Measurements from ENCODE around the gene AP3D1. TPM values are rescaled to one million over a fixed set of nuclear protein-coding genes. Genes with fewer than 3 reads are reported as not detected.

Gene AP3D1
- total RNA-seq, 1 experiment from 2014 or later = 103 TPM

GRCh38 chr19:2138061-2138728 is 13.2 kb downstream of the AP3D1 start:
- Histone ChIP-seq H3K9ac (ENCODE audit: low read length) (no peak overlapping the region), H3K9me2 (replicated peaks; ENCODE audit: low read length) (no peaks in the 10 kb centered on the region), H3K36me3 (ENCODE audit: low read depth, low read length) (no peaks in the 10 kb centered on the region), H3K4me1 (ENCODE audit: insufficient read depth, low read length) (no peaks in the 10 kb centered on the region), H3K79me2 (ENCODE audit: low read length) (peaks cover 41% of the 10 kb centered on the region), H3K27me3 (ENCODE audit: low read length) (no peaks in the 10 kb centered on the region), H3F3A (ENCODE audit: low read length, unreplicated experiment) (no peaks in the 10 kb centered on the region), H2AFZ (ENCODE audit: low read length) (no peak overlapping the region), H3K4me2 (ENCODE audit: low read length) (no peak overlapping the region), H4K20me1 (ENCODE audit: low read length) (no peaks in the 10 kb centered on the region), H3K9me3 (ENCODE audit: low read length) (no peaks in the 10 kb centered on the region), H3K27ac (ENCODE audit: low read length) (no peak overlapping the region), H3K4me3 (ENCODE audit: low read length) (no peak overlapping the region)
- DNase-seq (no peak), ATAC-seq (no peak)
- intact Hi-C loops (cut with micrococcal nuclease) = no loop called here
- POLR2A ChIA-PET (ENCODE audit: unreplicated experiment) = no interaction called here
- BruUV-seq (replicated peaks) = no TSS peak
- CTCF ChIA-PET = no interaction called here
- TF ChIP-seq, protein P1, sequence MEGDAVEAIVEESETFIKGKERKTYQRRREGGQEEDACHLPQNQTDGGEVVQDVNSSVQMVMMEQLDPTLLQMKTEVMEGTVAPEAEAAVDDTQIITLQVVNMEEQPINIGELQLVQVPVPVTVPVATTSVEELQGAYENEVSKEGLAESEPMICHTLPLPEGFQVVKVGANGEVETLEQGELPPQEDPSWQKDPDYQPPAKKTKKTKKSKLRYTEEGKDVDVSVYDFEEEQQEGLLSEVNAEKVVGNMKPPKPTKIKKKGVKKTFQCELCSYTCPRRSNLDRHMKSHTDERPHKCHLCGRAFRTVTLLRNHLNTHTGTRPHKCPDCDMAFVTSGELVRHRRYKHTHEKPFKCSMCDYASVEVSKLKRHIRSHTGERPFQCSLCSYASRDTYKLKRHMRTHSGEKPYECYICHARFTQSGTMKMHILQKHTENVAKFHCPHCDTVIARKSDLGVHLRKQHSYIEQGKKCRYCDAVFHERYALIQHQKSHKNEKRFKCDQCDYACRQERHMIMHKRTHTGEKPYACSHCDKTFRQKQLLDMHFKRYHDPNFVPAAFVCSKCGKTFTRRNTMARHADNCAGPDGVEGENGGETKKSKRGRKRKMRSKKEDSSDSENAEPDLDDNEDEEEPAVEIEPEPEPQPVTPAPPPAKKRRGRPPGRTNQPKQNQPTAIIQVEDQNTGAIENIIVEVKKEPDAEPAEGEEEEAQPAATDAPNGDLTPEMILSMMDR (conservative IDR thresholded peaks at IDR 0.05; ENCODE audit: low read depth, low read length) = no peak
- no peak for TF ChIP-seq EZH2phosphoT487 (IDR thresholded peaks at IDR 0.05; ENCODE audit: borderline replicate concordance, low read length)
- TF ChIP-seq EZH2 (IDR thresholded peaks at IDR 0.05; ENCODE audit: low read length, unreplicated experiment) = no peak

- Histone ChIP-seq H3K4me3 (ENCODE audit: low read length) (no peak overlapping the region), H4K20me1 (ENCODE audit: low read length) (no peaks in the 10 kb centered on the region), H2AFZ (ENCODE audit: low read length) (no peak overlapping the region), H3K4me2 (ENCODE audit: low read length) (no peak overlapping the region), H3K27me3 (ENCODE audit: low read length) (no peaks in the 10 kb centered on the region), H3F3A (ENCODE audit: low read length, unreplicated experiment) (no peaks in the 10 kb centered on the region), H3K9me3 (ENCODE audit: low read length) (no peaks in the 10 kb centered on the region), H3K79me2 (ENCODE audit: low read length) (peaks cover 29% of the 10 kb centered on the region), H3K27ac (ENCODE audit: low read length) (no peak overlapping the region), H3K9me2 (replicated peaks; ENCODE audit: low read length) (no peaks in the 10 kb centered on the region), H3K4me1 (ENCODE audit: insufficient read depth, low read length) (no peaks in the 10 kb centered on the region), H3K36me3 (ENCODE audit: low read depth, low read length) (no peaks in the 10 kb centered on the region; the same call in 1 of the 2 replicates), H3K9ac (ENCODE audit: low read length) (no peak overlapping the region)
- POLR2A ChIA-PET (ENCODE audit: unreplicated experiment) = no interaction called here
- intact Hi-C loops (cut with micrococcal nuclease) = no loop called here
- BruUV-seq (replicated peaks) = no TSS peak
- DNase-seq = no peak
- CTCF ChIA-PET = no interaction called here
- no peak for ATAC-seq
- TF ChIP-seq EZH2 (IDR thresholded peaks at IDR 0.05; ENCODE audit: low read length, unreplicated experiment) (no peak), EZH2phosphoT487 (IDR thresholded peaks at IDR 0.05; ENCODE audit: borderline replicate concordance, low read length) (no peak)
- TF ChIP-seq, protein P1 (conservative IDR thresholded peaks at IDR 0.05; ENCODE audit: low read depth, low read length) = no peak
Observed at GRCh38 chr19:2136796-2137195, 14.6 kb downstream of the AP3D1 start.

All from PC-3 (cell line).